Fibroblast of mammary gland (primary cell): ENCODE measurements around the gene ATG4D.
"Not testable (repeated sequence)": the region's sequence is repeated elsewhere in the genome, so short reads cannot be mapped to it uniquely, and the experiment has no call there.

ENCODE experiments used
- DNase-seq: peaks from one replicate; pipeline ENCODE4 v3.0.0-alpha.2; 2010; ENCODE audit warnings: low read depth
- H3K4me3 ChIP-seq: 2 replicates; pipeline ENCODE4 v1.5.1; 2011; ENCODE audit warnings: low read depth, mild to moderate bottlenecking, low read length, moderate library complexity; ENCODE audit not compliant: control insufficient read depth
- CTCF ChIP-seq: conservative IDR thresholded peaks from 2 replicates; pipeline ENCODE4 v1.5.1; 2011; ENCODE audit warnings: low read depth, low read length, inconsistent platforms; ENCODE audit not compliant: control insufficient read depth, insufficient read depth

The ATG4D gene

GRCh38 chr19:10567656-10568055 is 24.0 kb downstream of the ATG4D start:
- no peak for DNase-seq
- TF ChIP-seq CTCF, result no peak
- H3K4me3 ChIP-seq, result peak overlapping the region; percentile 77

GRCh38 chr19:10568062-10568825 is 24.5 kb downstream of the ATG4D start:
- no peak for TF ChIP-seq CTCF
- H3K4me3 ChIP-seq, result peak overlapping the region; percentile 77
- no peak for DNase-seq

- DNase-seq, result peak; percentile 99
- H3K4me3 ChIP-seq, result peak within 1 kb of the TSS; percentile 77
- no peak for TF ChIP-seq CTCF
Measured at GRCh38 chr19:10568826-10569651, 25.3 kb downstream of the ATG4D start, which contains the start of gene CDKN2D. CDKN2D (minus strand) TSS chr19:10568979; CDS start chr19:10568653, 326 bp downstream.

GRCh38 chr19:10573793-10574192 is 30.1 kb downstream of the ATG4D start:
- DNase-seq, H3K4me3 ChIP-seq: not testable (repeated sequence)

- no peak for TF ChIP-seq CTCF
- DNase-seq, result no peak
- H3K4me3 ChIP-seq, result no peak overlapping the region
Measured at GRCh38 chr19:10574462-10574861, 30.8 kb downstream of the ATG4D start.

GRCh38 chr19:10575011-10575716 is 31.5 kb downstream of the ATG4D start:
- TF ChIP-seq CTCF, result no peak
- H3K4me3 ChIP-seq, result no peak overlapping the region
- DNase-seq, result no peak

- no peak overlapping the region for H3K4me3 ChIP-seq
- no peak for DNase-seq
- TF ChIP-seq CTCF, result no peak
Measured at GRCh38 chr19:10577951-10578350, 34.2 kb downstream of the ATG4D start.
